Thoracic aorta (tissue), 2 donors: ENCODE data around the gene RAN. TPM values are rescaled to one million over a fixed set of nuclear protein-coding genes. Genes with fewer than 3 reads are reported as not detected.
"Not testable (repeated sequence)": the region's sequence is repeated elsewhere in the genome, so short reads cannot be mapped to it uniquely, and the experiment has no call there.

Source experiments
- ATAC-seq: fragments of 150-250 bp; one replicate; pipeline ENCODE4 v1.8.0; 2017; ENCODE audit warnings: low read depth; ENCODE audit not compliant: insufficient number of reproducible peaks, low FRiP score
- DNase-seq: peaks from one replicate; pipeline ENCODE4 v3.0.0-alpha.2; 2020; ENCODE audit warnings: low spot score
- H3K27ac ChIP-seq, 2 donors: fragments of 200-600 bp; sonication (generic); 1 replicate in 1 of 2; 2 replicates in 1 of 2; pipeline ENCODE4 v1.5.1; 2016; ENCODE audit warnings: mild to moderate bottlenecking in 2 of 2, moderate library complexity in 2 of 2
- H3K27me3 ChIP-seq: fragments of 200-600 bp; sonication (generic); replicated peaks from 2 replicates; pipeline ENCODE4 v1.6.0; 2016; ENCODE audit warnings: mild to moderate bottlenecking; ENCODE audit not compliant: insufficient read depth
- H3K36me3 ChIP-seq: fragments of 200-600 bp; sonication (generic); one replicate; pipeline ENCODE4 v1.5.1; 2016
- H3K4me1 ChIP-seq, 2 donors: fragments of 200-600 bp; sonication (generic); 1 replicate in 1 of 2; 2 replicates in 1 of 2; pipeline versions ENCODE4 v1.5.1 to v1.6.0; 2016; ENCODE audit warnings: low read depth in 2 of 2, mild to moderate bottlenecking in 1 of 2; ENCODE audit not compliant: control insufficient read depth in 1 of 2
- H3K4me3 ChIP-seq: fragments of 200-600 bp; sonication (generic); 2 replicates; pipeline ENCODE4 v1.5.1; 2016; ENCODE audit warnings: mild to moderate bottlenecking
- H3K9me3 ChIP-seq: fragments of 200-600 bp; sonication (generic); 2 replicates; pipeline ENCODE4 v1.5.1; 2016
- CTCF ChIP-seq: fragments of 200-600 bp; sonication (generic); IDR thresholded peaks from one replicate; pipeline ENCODE4 v1.5.1; 2019; ENCODE audit warnings: antibody characterized with exemption
- total RNA-seq, 2 donors: library from RNA; depleted of rRNA; stranded (reverse); fragments of >200 nt; gene quantifications; one replicate each; pipeline versions ENCODE4 v1.1.0 to v1.2.3, GENCODE V29; 2016

RAN gene
- total RNA-seq, 2 donors from 2014 or later: 120 to 168 TPM

DNA sequence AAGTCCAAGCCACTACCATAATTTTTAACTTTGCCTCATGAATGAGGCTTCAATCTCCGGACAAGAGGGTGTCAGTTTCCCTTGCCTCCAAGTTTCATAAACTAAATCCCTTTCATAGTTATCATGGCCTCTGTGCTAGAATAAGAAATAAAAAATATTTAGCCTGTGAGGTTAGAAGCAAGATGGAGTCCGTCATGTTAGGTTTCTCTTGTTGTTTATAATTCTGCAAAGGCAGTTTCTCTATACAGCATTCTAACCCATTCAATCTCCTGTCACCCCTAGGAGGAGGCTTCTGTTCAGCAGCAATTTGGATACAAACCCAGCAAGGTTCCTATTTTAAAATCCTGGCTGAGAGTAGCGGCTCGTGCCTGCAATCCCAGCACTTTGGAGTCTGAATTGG, 15.8 kb upstream of the RAN start:
- H3K4me1 ChIP-seq: no peaks in the 10 kb centered on the region
- no peak overlapping the region for H3K4me3 ChIP-seq
- no peak overlapping the region for H3K27ac ChIP-seq
- no peaks in the 10 kb centered on the region for H3K27me3 ChIP-seq
- TF ChIP-seq CTCF: no peak
- H3K36me3 ChIP-seq: no peaks in the 10 kb centered on the region
- ATAC-seq: no peak
- no peaks in the 10 kb centered on the region for H3K9me3 ChIP-seq
- DNase-seq: no peak

DNA sequence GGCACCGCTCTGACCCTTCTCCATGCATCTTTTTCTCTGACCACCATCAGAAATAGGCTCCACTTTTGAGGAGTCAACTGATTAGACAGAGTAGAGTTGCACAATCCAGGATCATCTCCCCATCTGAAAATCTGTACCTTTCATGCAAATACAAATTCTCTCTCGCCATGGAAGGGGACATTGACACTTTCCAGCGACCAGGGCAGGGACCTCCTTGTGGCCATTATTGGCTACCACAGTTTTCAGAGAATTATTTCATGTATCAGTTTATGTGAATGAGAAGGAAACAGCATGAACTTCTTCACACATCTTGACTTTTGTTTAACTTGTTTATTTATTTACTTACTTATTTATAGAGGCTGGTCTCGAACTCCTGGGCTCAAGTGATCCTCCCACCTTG, 13.8 kb upstream of the RAN start:
- ATAC-seq: no peak
- no peak for TF ChIP-seq CTCF
- Histone ChIP-seq H3K9me3 (no peaks in the 10 kb centered on the region), H3K36me3 (no peaks in the 10 kb centered on the region), H3K27me3 (no peaks in the 10 kb centered on the region), H3K4me1 (no peaks in the 10 kb centered on the region), H3K4me3 (no peak overlapping the region), H3K27ac (no peak overlapping the region)
- no peak for DNase-seq

GRCh38 chr12:130859161-130859560, 12.7 kb upstream of the RAN start:
- Histone ChIP-seq H3K27ac (no peak overlapping the region), H3K27me3 (no peaks in the 10 kb centered on the region), H3K4me3 (no peak overlapping the region), H3K4me1 (no peaks in the 10 kb centered on the region), H3K36me3 (no peaks in the 10 kb centered on the region), H3K9me3 (no peaks in the 10 kb centered on the region)
- no peak for DNase-seq
- no peak for TF ChIP-seq CTCF
- no peak for ATAC-seq

GRCh38 chr12:130860311-130860710, 11.6 kb upstream of the RAN start:
- Histone ChIP-seq H3K27me3 (no peaks in the 10 kb centered on the region), H3K27ac (no peak overlapping the region), H3K4me1 (no peaks in the 10 kb centered on the region), H3K9me3 (no peaks in the 10 kb centered on the region), H3K36me3 (no peaks in the 10 kb centered on the region), H3K4me3 (no peak overlapping the region)
- DNase-seq (no peak), ATAC-seq (no peak)
- TF ChIP-seq CTCF: no peak

DNA sequence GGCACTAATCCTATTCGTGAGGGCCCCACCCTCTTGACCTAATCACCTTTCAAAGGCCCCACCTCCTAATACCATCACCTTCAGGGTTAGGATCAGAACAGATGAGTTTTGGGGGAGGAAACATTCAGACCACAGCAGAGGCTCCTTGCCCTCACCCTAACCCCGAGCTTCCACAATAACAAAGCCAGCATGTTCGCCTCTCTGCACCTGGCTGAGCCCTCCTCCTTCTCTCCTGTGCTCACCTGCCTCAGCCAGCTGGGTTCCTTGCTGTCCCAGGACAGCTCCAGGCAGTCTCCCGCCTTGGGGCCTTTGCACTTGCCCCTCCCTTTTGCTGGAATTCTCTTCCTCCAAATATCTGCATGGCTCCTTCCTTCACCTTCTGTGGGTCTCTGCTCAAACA, 9.7 kb upstream of the RAN start:
- no peak for ATAC-seq

DNA sequence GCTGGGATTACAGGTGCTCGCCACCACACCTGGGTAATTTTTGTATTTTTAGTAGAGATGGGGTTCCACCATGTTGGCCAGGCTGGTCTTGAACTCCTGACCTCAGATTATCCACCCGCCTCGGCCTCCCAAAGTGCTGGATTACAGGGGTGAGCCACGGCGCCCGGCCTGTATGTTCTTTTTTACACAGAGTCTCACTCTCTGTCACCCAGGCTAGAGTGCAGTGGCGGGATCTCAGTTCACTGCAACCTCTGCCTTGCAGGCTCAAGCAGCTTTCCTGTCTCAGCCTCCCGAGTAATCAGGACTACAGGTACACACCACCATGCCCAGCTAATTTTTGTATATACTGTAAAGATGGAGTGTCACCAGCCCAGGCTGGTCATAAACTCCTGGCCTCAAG, 9.1 kb upstream of the RAN start:
- not testable (repeated sequence) for H3K4me1 ChIP-seq, H3K4me3 ChIP-seq, H3K9me3 ChIP-seq, H3K27ac ChIP-seq, H3K27me3 ChIP-seq, DNase-seq, ATAC-seq, H3K36me3 ChIP-seq

More for the DNA sequence above, 9.7 kb upstream of the RAN start:
- Histone ChIP-seq H3K36me3 (no peaks in the 10 kb centered on the region), H3K9me3 (no peaks in the 10 kb centered on the region), H3K27ac (no peak overlapping the region), H3K4me1 (no peaks in the 10 kb centered on the region), H3K27me3 (no peaks in the 10 kb centered on the region), H3K4me3 (no peak overlapping the region)
- no peak for TF ChIP-seq CTCF
- DNase-seq: no peak
